Middle frontal gyrus (tissue), 1 donor: ENCODE results near the gene TREX2.

Experiments
- DNase-seq: peaks from one replicate; pipeline ENCODE4 v3.0.0-alpha.2; 2015; ENCODE audit warnings: low spot score; ENCODE audit errors: extremely low spot score

TREX2 gene, protein sequence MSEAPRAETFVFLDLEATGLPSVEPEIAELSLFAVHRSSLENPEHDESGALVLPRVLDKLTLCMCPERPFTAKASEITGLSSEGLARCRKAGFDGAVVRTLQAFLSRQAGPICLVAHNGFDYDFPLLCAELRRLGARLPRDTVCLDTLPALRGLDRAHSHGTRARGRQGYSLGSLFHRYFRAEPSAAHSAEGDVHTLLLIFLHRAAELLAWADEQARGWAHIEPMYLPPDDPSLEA

DNA sequence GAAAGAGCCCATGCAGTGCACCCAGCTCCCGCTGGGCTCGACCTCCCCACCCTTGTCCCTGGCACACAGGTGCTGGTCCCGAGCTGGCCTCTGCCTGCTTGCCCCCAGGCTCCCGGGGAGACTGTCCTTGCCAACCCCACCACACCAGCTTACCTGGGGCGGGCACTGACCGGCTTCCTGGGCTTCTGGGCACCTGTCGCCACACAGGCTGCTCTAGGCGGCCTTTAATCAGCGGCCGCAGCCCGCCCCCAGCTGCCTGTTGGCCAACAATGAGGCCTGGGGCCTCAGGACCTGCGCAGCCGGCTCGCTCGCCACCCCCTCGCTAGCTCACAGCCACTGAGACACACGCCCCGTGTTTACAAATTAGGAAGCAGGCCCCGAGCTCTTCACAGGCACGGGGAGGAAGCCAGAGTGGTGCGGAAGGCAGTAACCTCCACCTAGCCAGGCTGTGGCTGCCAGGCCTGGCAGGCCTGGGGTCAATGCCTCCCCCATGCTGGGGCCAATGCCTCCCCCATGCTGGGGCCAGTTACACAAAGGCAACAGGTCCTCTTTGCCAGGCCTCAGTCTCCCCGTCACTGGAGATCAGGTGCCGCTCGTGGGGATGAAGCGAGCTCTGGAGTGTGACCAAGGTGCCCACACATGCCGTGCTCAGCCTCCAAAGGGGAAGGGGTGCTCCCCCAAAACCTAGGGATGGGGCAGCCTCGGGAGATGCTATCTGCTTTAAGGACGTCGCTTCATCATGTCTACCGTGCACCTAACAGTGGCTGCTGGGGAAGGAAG is at the start of gene TREX2:
Gene TREX2 (minus strand): TSS at position 201 of the 780 bp plus-strand sequence. CDS start 626 bp downstream, outside the sequence.
- DNase-seq: no peak

DNA sequence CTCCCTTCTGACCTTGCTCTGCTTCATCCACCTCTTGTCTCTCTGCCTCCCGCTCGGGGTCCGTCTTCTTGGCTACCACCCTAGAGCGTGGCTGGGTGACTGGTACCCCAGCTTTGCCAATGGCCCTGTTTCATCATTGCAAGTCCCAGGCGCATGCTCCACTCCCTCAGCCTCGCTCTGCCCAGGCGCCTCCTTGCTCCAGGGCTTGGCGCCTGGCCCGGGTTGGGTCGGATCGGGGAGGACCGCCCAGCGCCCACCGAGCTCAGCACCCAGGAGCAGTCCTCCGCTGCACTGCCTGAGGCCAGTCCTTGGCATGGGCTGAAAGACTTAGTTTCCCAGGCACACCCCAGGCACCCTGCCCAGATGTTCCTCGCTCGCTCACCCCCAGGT is 49.5 kb upstream of the TREX2 start:
- DNase-seq: no peak

DNA sequence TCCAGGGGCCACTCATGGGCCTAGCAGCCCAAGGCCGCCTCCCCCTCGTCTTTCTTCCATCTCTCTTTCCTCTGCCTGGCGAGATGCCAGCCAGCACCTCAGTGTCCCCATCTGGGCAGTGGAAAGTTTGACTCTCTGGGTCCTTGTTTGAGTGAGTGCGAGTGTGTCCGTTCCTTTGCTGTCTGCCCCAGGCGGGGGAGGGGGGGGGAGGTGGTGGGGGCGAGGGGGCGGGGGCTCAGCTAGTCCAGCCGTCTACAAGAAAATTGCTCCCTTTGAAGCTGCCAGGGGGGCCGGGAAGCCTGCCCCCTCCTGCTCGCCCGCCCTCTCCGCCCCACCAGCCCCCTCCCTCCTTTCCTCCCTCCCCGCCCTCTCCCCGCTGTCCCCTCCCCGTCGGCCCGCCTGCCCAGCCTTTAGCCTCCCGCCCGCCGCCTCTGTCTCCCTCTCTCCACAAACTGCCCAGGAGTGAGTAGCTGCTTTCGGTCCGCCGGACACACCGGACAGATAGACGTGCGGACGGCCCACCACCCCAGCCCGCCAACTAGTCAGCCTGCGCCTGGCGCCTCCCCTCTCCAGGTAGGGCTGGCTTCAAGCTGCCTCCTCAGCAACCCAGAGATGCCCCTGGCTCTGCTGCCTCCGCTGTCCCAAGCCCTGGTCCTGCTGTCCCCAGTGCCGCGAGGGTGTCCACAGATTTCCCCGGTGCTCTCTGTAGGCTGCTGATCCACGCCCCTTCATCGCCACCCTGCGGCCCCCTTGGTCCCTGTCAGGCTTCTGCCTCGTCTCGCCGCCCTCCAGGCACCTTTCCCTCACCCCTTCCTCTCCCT is 48.9 kb upstream of the TREX2 start, which contains the start of gene BGN:
Gene BGN (plus strand): TSS at position 440 of the 821 bp plus-strand sequence. CDS start 9,652 bp downstream, outside the sequence.
- no peak for DNase-seq

DNA sequence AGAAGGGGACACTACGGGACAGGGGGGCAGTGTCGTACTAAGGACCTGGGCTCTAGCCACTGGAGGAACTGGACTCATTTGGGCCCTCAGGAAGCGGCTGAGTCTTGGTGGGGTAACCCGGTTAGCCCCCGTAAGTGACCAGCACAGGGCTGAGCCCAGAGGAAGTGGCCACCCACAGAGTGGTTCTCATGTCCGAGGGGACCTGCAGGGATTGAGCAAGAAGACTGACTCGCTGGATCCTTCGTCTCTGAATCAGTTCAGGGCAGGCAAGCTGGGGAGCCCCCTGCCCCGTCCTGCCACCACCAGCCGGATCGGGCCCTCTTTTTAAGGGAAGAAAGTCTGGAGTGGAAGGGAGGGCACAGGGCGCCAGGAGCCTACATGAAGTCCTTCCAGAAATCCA is 48.2 kb upstream of the TREX2 start:
- no peak for DNase-seq

DNA sequence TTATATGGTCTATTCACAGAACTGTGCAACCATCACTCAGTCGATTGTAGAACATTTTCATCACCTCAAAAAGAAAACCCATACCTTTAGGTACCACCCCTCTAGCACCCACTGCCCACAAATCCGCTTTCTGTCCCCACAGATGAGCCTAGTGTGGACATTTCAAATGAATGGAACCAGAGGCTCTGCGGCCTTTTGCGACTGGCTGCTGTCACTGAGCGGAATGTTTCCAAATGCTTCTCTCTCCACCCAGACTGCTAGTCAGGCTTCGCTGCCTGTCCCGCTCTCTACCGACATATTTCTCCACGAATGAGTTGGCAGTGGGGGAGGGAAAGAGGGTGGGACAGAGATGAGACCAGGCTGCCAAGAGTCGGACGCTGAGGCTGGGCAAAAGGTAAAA is 47.2 kb upstream of the TREX2 start:
- no peak for DNase-seq

DNA sequence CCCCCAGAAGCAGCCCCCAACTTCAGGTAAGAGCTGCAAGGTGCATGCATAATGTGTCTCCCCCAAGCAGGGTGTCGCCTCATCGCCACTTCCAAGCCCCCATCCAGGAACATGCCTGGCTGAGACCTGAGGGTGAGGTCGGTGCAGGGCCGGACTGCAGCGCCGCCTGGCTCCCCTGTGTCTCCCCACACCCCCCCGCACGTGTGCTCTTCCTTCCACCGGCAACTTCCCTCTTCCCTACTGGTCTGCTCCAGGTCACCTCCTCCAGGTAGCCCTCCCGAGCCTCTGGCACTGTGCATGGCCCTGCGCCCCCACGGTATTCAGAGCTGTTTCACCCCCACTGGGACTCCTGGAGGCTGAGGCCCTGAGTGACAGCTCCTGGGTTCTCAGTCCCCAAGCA is 46.7 kb upstream of the TREX2 start:
- DNase-seq: no peak

DNA sequence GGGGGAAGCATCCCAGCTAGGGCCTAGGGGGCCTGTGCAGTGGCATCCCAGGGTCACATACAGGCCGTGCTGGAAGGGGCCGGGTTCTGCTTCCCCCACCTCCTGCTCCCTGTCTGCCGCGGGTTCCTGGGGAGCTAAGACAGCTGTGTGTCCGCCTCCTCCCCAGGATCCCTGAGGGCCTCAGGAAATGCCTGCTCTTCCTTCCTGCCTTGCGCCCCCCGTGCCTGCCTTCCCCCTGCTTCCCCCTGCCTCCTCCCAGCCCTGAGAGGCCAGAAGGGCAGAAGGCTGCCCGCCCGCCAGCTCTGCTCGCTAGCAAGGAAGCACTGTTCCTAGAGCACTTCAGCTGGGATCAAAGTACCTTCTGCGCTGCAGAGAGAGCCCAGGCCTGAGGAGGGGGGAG is 46.1 kb upstream of the TREX2 start:
- no peak for DNase-seq

DNA sequence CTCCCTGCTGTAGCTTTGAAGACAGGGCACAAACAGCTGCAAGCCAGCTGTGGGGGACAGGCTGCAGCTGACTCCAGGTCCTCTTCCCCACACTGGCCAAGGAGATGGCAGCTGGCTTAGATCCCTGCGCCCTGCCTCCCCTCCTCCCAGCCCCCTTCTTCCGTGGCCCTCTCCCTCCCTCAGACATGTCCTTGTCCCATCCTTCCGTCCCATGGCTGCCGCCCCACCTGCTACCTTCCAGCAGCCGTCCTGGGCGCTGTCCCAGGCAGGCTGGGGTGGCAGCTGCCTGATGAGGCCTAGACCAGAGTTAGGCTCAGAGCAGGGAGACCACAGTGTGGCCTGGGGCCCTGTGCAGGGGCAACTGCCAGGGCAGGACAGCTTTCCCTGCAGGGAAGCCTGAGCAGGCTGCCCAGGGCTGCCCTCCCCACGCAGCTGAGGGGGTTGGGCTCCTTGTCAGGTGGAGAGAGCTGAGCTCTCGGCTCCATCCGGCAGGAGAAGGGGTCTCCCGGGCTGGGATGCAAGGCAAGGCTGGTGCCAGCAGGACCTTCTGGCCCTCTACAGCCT is 45.6 kb upstream of the TREX2 start:
- DNase-seq: no peak

DNA sequence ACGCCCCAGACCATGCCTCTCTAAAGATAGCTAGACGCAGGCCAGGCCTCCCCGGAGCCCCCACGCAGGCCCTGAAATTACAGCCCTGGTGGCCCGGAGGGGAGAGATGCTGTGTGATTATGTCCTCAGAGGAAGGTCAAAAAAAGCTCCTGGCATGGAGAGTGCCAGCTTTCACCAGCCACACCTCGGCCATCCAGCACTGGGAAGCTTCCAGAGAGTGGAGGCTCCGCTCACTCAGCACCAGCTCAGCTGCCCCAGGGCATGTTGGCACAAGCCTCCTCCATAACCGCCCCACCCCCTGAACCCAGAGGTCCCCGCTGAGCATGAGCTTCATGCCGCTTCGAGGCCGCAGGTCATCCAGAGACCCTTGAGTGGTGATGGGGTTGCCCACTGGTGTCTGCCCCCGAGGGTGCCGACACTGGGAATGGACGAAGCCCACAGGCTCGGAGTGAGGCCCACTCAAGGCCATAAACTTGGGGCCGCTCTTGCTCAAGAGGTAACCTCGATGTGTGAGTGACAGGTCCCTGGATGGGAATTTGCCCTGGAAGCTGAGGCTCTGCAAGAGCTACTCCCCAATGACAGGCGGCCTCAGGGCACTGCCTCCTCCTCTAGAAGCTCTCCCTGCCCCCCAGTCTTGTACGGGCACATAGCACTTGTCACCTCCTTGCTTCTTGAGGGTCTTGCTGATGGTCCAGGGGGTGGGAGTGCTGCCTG is 44.5 kb upstream of the TREX2 start:
- no peak for DNase-seq

DNA sequence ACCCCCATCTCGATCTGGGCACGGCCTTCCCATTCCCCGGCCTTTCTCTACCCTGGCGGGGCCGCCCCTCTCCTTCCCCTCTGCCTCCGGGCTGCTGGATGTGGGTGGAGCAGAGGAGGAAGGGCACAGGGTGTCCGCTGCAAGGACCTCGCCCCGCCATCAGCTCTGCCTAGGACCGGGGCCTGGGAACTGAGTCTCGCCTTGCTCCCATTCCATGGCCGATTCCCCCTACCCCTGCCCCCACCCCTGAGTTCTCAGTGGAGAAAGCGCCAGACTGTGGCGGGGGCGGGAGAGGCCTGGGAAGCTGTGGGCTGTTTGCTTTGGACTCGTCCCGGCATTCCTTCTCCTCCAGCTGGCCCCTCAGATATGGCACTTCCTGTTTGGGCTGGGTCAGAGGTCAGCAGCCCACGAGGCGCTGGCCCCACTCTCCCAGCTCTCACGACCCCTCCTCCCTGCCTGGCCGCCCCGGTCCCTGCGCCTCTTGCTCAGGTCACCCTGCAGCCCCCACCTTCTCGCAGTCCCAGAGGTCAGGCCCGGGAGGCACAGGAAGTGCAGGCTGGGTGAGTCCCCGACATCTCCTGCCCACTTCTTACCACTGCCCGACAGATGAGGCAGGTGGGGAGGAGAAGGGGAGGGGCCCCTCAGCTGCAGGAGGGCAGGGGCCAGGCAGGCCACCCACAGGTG is 42.5 kb upstream of the TREX2 start:
- no peak for DNase-seq

DNA sequence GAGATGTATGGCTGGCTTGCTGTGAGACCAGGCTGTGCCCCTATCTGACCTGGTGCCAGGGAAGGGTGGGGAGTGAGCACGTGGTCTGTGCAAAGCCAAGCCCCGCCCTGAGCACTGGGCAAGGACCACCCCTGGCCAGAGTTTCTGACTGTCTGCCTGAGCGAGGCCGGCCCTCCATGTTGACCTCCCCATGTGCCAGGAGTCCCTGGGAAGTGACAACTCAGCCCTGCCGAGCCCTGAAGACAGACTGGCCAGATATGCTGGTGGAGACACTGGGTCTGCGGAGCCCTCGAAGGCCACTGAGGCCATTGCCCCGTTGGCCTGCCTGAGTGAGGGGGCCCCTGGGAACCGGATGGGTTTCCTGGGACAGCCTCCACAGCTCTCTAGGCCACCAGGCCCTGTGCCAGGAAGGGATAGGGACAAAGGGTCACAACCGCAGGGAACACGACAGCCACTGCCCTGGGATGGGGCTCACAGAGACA is 41.8 kb upstream of the TREX2 start:
- DNase-seq: no peak

DNA sequence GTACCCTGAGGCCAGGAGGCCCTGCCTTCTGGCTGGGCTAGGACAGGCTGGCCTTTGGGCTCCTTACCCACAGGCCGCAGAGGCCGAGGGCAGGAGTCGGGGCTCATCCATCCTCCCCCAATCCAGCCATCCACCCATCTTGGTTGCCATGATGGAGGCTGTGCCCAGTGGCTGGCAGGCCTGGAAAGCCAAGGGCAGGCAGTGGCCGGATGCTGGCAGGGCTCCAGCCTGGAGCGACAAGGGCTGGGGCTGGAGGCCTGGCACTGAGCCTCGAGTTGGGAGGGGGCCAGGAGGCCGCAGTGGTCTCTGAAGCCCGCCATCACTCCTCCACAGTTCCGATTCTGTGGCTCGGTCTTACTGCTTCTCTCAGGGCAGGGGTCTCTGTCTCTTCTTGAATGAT is 40.3 kb upstream of the TREX2 start:
- DNase-seq: no peak

DNA sequence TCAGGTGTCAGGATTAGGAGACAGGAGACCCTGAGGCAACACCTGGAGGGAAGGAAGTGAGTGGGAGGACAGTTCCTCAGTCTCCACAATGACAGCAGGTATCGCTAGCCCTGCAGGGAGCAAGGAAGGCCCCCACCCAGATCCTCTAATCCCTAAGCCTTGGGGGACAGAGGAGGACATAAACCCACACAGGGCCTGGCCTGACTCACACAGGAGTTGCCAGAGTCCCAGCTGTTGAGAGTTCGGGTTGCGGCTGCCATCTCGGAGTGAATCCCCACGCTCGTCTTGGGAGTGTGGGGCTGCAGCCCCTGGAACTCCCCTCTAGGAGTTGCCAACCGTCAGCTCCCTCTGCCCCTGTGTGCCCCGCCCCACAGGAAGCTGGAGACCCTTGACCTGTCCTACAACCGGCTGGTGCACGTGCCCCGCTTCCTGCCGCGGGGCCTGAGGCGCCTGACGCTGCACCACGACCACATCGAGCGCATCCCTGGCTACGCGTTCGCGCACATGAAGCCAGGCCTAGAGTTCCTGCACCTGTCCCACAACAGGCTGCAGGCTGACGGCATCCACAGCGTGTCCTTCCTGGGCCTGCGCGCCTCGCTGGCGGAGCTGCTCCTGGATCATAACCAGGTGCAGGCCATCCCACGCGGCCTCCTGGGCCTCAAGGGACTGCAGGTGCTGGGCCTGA is 39.7 kb upstream of the TREX2 start:
- no peak for DNase-seq

DNA sequence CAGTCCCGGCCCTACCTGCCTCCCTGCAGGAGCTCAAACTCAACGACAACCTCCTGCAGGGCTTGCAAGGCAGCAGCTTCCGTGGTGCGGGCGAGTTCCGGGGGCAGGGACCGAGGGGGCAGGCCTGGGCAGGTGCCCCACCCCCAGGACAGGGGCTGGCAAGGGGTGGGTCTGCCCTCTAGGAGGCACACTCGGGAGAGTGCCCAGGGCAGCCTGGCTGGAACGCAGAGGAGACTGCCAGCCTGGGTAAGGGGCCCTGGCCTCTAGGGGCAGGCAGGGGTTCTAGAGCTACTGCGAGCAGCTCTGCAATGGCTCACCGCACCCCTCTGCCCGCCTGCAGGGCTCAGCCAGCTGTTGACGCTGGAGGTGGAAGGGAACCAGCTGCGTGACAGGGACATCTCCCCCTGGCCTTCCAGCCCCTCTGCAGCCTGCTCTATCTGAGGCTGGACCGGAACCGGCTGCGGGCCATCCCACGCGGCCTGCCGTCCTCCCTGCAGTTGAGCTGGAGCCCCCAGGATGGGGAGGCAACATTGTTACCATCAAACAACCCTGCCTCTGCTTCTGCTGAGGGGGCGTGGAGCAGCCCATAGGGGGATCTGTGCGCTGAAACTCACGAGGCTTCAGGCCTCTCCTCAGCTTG is 36.6 kb upstream of the TREX2 start:
- DNase-seq: no peak

DNA sequence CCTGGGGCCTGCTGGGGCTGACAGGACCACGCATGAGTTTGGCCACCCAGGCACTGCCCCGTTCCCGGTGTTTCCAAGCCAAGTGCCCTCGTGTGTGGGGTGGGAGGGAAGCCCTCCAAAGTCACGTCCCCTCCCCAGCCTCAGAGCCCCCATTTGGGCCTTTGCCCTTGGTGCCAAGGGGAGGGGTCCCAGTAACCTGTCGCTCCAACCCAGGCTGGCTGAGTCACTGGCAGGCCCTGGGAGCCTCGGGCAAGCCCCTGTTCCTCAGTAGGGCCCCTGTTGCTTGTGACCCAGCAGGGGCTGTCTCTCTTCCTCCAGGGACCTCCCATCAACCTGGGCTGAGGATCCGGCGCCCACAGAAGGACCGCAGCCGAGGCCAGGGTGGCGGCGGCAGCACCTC is 35.2 kb upstream of the TREX2 start:
- DNase-seq: no peak

DNA sequence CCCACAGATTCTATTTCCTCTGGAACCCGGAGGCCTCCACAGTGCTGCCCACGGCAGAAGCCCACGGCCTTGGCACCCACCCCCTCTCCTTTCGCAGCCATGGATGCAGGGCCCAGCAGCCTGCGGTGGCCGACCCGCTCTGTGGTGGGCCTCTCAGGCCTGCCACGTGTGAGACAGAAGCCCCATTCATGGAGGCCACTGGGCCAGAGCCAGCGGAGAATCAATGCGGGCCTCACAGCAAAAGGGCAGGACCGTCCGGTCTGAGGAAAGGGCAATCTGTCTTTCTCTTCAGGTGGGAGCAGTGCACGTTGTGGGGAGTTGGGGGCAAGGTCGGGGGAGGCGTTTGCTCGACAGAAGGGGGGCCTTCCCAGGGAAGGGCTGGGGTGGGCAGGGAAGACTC is 32.9 kb upstream of the TREX2 start:
- DNase-seq: no peak

DNA sequence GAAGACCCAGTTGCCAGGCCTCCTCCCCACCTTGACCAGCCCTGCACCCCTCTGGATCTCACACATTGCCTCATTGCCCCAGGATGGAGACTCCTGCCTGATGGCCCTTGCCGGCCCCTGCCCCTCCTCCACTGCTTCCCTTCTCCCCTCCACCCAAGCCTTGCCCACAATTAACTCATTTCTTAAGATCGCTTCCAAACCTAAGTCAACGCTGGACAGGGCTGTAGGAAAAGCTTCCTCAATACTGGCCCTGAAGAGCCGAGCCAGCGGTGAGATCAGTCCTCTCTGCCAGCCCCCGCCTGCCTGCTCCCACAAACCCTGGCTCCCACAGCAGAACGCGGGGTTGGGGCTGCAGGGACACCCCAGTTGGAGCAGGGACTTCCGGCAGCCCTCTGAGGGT is 32.0 kb upstream of the TREX2 start:
- no peak for DNase-seq

DNA sequence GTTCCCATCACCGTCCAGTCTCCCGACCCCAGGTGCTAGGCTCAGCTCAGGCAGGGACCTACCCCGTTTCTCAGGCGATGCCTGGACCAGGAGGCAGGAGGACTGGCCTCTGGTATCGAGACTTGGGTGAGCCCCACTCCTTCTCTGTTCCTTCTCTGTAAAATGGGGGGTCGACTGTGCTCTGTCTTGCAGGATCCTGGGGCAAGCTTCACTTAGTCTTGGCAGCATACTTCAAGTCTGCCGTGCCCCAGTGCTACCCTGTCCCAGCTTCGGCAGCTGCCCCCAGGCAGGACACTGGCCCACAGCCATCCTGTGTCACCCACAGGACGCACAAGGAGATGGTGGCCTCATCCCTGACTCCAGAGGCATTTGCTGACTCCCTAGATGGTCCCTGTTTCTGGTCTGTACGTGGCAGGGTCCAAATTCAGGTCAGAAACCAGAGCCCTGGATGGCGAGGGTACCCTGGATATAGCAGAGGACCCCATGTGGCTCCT is 31.6 kb upstream of the TREX2 start:
- no peak for DNase-seq
